K562 (cell line): ENCODE results near the gene AGRP. TPM values are rescaled to one million over a fixed set of nuclear protein-coding genes. Genes with fewer than 3 reads are reported as not detected.

Experiments used
- ATAC-seq: fragments of 200-7000 bp; cut with Tn5 transposase; 3 replicates; pipeline ENCODE4 v1.9.1; 2020; ENCODE audit warnings: moderate library complexity
- BruUV-seq: library from RNA; stranded (reverse); fragments of 400-500 nt; replicated peaks from 2 replicates; lab custom pipeline; 2021; lab: Mats Ljungman, UMichigan
- CTCF ChIA-PET: fragments of 300-600 bp; formaldehyde crosslinking; extraction: SDS; loops from one replicate; lab custom pipeline; 2021; ENCODE audit warnings: low intra/inter-chr PET ratio; lab: Yijun Ruan, JAX
- POLR2A ChIA-PET: fragments of 300-600, 350-650 bp; sonication (Branson Sonifier 250); formaldehyde crosslinking; extraction: SDS; loops from one replicate; lab custom pipeline; 2021; ENCODE audit warnings: antibody characterized with exemption, inconsistent platforms; lab: Yijun Ruan, JAX
- DNase-seq, 4 experiments: peaks; one replicate each; pipeline versions ENCODE4 v3.0.0 to v3.0.0-alpha.2; 2011 to 2018; ENCODE audit warnings: low spot score in 3 of 4, mixed read lengths in 3 of 4; ENCODE audit errors: extremely low read depth in 1 of 4
- FAIRE-seq: peaks from 2 replicates; lab custom pipeline; 2011; peaks lifted over from hg19 to GRCh38; lab: Jason Lieb, UNC
- H2AFZ ChIP-seq: 2 replicates; pipeline ENCODE4 v1.6.0; 2011; ENCODE audit warnings: low read depth, low read length, control low read depth, inconsistent platforms
- H3K27ac ChIP-seq: fragments of 200-600 bp; 3 replicates; pipeline ENCODE4 v1.8.0; 2011; ENCODE audit warnings: low read depth, mild to moderate bottlenecking, control low read depth, inconsistent platforms, low read length, moderate library complexity, mixed read lengths; ENCODE audit errors: extremely low read depth
- H3K27me3 ChIP-seq, 2 experiments: fragments of 300-600 bp in 1 of 2; 2 replicates in 1 of 2; 3 replicates in 1 of 2; pipeline versions ENCODE4 v1.6.0 to v1.8.0; 2011; ENCODE audit warnings: inconsistent platforms in 2 of 2, low read length in 2 of 2, mild to moderate bottlenecking in 1 of 2, mixed read lengths in 1 of 2, moderate library complexity in 1 of 2; ENCODE audit not compliant: control insufficient read depth in 2 of 2, insufficient read depth in 2 of 2
- H3K36me3 ChIP-seq: fragments of 300-600 bp; 3 replicates; pipeline ENCODE4 v1.8.0; 2011; ENCODE audit warnings: mild to moderate bottlenecking, low read length, inconsistent platforms; ENCODE audit not compliant: control insufficient read depth, insufficient read depth
- H3K4me1 ChIP-seq, 2 experiments: fragments of 200-600 bp in 1 of 2; replicated peaks in 1 of 2; 2 replicates in 1 of 2; 3 replicates in 1 of 2; pipeline versions ENCODE4 v1.5.1 to v1.8.0; 2011; ENCODE audit warnings: inconsistent platforms in 2 of 2, low read length in 2 of 2, mild to moderate bottlenecking in 1 of 2, mixed read lengths in 1 of 2, moderate library complexity in 1 of 2; ENCODE audit not compliant: control insufficient read depth in 2 of 2, insufficient read depth in 2 of 2
- H3K4me2 ChIP-seq: 2 replicates; pipeline ENCODE4 v1.6.1; 2011; ENCODE audit warnings: low read length, control low read depth, inconsistent platforms, mixed read lengths; ENCODE audit not compliant: insufficient read depth
- H3K4me3 ChIP-seq: fragments of 200-600 bp; sonication (generic), shearing (Covaris generic); 2 replicates; pipeline ENCODE4 v1.5.1; 2016; ENCODE audit warnings: control low read depth, inconsistent platforms
- H3K79me2 ChIP-seq: fragments of 200-600 bp; 3 replicates; pipeline ENCODE4 v1.8.0; 2011; ENCODE audit warnings: low read length, inconsistent platforms; ENCODE audit not compliant: control insufficient read depth, insufficient read depth
- H3K9ac ChIP-seq, 2 experiments: 2 replicates each; pipeline versions ENCODE4 v1.6.0 to v1.6.1; 2011; ENCODE audit warnings: low read depth in 2 of 2, low read length in 2 of 2, control low read depth in 1 of 2, inconsistent platforms in 1 of 2, mild to moderate bottlenecking in 1 of 2, mixed read lengths in 1 of 2; ENCODE audit not compliant: insufficient read depth in 1 of 2
- H3K9me1 ChIP-seq: one replicate; pipeline ENCODE4 v1.6.0; 2011; ENCODE audit warnings: inconsistent platforms, mild to moderate bottlenecking, low read length, moderate library complexity; ENCODE audit not compliant: control insufficient read depth, insufficient read depth
- H3K9me3 ChIP-seq: replicated peaks from 2 replicates; pipeline ENCODE4 v1.5.1; 2011; ENCODE audit warnings: low read depth, low read length, inconsistent platforms; ENCODE audit not compliant: control insufficient read depth, insufficient read depth
- H4K20me1 ChIP-seq: replicated peaks from 2 replicates; pipeline ENCODE4 v1.6.1; 2011; ENCODE audit warnings: low read length, inconsistent platforms, mixed read lengths; ENCODE audit not compliant: control insufficient read depth, insufficient read depth
- ARNT ChIP-seq, 2 experiments: fragments of 450-650 bp; IDR thresholded peaks; 2 replicates each; pipeline ENCODE4 v1.6.1; 2016; ENCODE audit warnings: mild to moderate bottlenecking in 1 of 2
- DACH1 ChIP-seq: fragments of 450-650 bp; IDR thresholded peaks from 2 replicates; pipeline ENCODE4 v1.6.1; 2018; ENCODE audit not compliant: partially characterized antibody
- EP400 ChIP-seq: fragments of 450-650 bp; IDR thresholded peaks from 2 replicates; pipeline ENCODE4 v1.6.1; 2017; ENCODE audit warnings: antibody characterized with exemption, mild to moderate bottlenecking, moderate library complexity
- ERF ChIP-seq: fragments of 450-650 bp; formaldehyde crosslinking; IDR thresholded peaks from 2 replicates; pipeline ENCODE4 v1.4.0; 2020; ENCODE audit warnings: mild to moderate bottlenecking, mixed read lengths
- EZH2 ChIP-seq: IDR thresholded peaks from 2 replicates; pipeline ENCODE4 v1.6.1; 2012; ENCODE audit warnings: low read depth, mild to moderate bottlenecking, inconsistent platforms, low read length, borderline replicate concordance
- HDAC8 ChIP-seq: fragments of 450-650 bp; IDR thresholded peaks from 2 replicates; pipeline ENCODE4 v1.6.1; 2016; ENCODE audit warnings: mild to moderate bottlenecking, missing genetic modification characterization, moderate library complexity, missing compliant biosample characterization
- NR2F6 ChIP-seq: fragments of 450-650 bp; formaldehyde crosslinking; IDR thresholded peaks from 2 replicates; pipeline ENCODE4 v1.4.0; 2020; ENCODE audit warnings: mild to moderate bottlenecking
- TCF7 ChIP-seq: sonication (generic); IDR thresholded peaks from 2 replicates; pipeline ENCODE4 v1.6.1; 2016; ENCODE audit warnings: antibody characterized with exemption, borderline replicate concordance
- TFAM ChIP-seq: fragments of 250-450 bp; sonication (Bioruptor Pico); conservative IDR thresholded peaks from 2 replicates; pipeline ENCODE4 v1.5.0; 2021; ENCODE audit warnings: mild to moderate bottlenecking, moderate library complexity
- ZFX ChIP-seq: sonication (generic); formaldehyde crosslinking; IDR thresholded peaks from 2 replicates; pipeline ENCODE4 v1.8.0; 2022; ENCODE audit warnings: mild to moderate bottlenecking, missing genetic modification reagents, moderate library complexity
- ZNF239 ChIP-seq: fragments of 250-450 bp; sonication (Bioruptor Pico); IDR thresholded peaks from 2 replicates; pipeline ENCODE4 v1.4.0; 2020; ENCODE audit warnings: mild to moderate bottlenecking
- ZNF589 ChIP-seq: fragments of 200-800 bp; sonication (Bioruptor generic); IDR thresholded peaks from 2 replicates; pipeline ENCODE4 v1.6.1; 2016; ENCODE audit warnings: low read depth, missing genetic modification characterization, missing compliant biosample characterization
- WGBS: fragments of 100-300 bp; shearing (Covaris generic); methylation state at CpG from one replicate; pipeline ENCODE4 v1.1.6; 2016; ENCODE audit warnings: low coverage, mixed read lengths; ENCODE audit not compliant: insufficient coverage; ENCODE audit errors: missing lambda C conversion rate; 5-methylcytosine and 5-hydroxymethylcytosine counted together
- in situ Hi-C: fragments of 300-500 bp; cut with MboI; formaldehyde crosslinking; loops from 4 replicates; pipeline ENCODE4 v1.15.0; 2018; ENCODE audit warnings: inconsistent platforms, mixed read lengths
- intact Hi-C: fragments of 100-400 bp; cut with micrococcal nuclease; formaldehyde crosslinking; loops from 2 replicates; pipeline ENCODE4 v1.14.2; 2022
- polyA plus RNA-seq, 8 experiments: library from polyadenylated mRNA; depleted of rRNA in 4 of 8; stranded (reverse) in 5 of 8; unstranded in 3 of 8; fragments of >200 nt; fragmentation: Nextera tagmentation in 2 of 8; fragmentation: Illumina TruSeq in 1 of 8; extraction: Ambion mirVana in 2 of 8; extraction: Trizol in 1 of 8; gene quantifications; 2 replicates each; pipeline versions ENCODE4 v1.2.1 to v1.2.3, GENCODE V29; 2011 to 2014; ENCODE audit warnings: inconsistent platforms in 1 of 8, missing spikeins in 1 of 8
- total RNA-seq, 7 experiments: library from RNA; depleted of rRNA in 6 of 7; stranded (reverse); fragments of >200 nt in 6 of 7; fragmentation: Illumina TruSeq in 2 of 7; extraction: Trizol in 2 of 7; gene quantifications; 2 replicates each; pipeline versions ENCODE4 v1.2.1 to v1.2.3, GENCODE V29; 2011 to 2021; ENCODE audit warnings: low replicate concordance in 1 of 7
- TF ChIP-seq, protein P1 (sequence below): fragments of 450-650 bp; IDR thresholded peaks from 2 replicates; pipeline ENCODE4 v1.7.1; 2018; ENCODE audit warnings: mild to moderate bottlenecking, low read depth; ENCODE audit not compliant: partially characterized antibody

The AGRP gene
- total and polyA plus RNA-seq, 9 of the 15 experiments (the other 6 are each of a cell fraction or from before 2014, with no cell fraction given) = not detected

DNA sequence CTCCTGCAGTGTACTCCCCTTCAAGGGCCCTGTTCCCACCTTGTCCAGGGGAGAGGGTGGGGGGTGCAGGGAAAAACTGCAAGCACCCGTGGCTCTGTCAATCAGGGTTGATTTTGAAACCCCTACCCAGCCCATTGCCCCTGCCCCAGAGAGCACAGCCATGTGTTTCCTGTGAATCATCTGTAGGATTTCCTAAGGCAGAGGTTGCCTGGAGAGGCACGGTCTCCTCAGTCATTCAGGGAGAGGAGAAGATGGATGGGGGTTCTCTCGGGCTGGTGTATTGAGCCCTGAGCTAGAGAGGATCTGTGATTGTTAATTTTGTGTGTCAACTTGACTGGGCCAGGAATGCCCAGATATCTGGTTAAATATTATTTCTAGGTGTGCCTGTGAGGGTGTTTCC lies 3.5 kb upstream of the AGRP start:
- Histone ChIP-seq H3K79me2 (peaks cover 11% of the 10 kb centered on the region), H3K9me1 (no peaks in the 10 kb centered on the region), H3K27me3 (no peaks in the 10 kb centered on the region), H3K36me3 (peaks cover 7% of the 10 kb centered on the region; the same call in 2 of the 3 replicates), H3K4me3 (no peak overlapping the region), H2AFZ (no peak overlapping the region), H3K9ac (no peak overlapping the region; a peak in 1 of 4 replicates), H4K20me1 (no peaks in the 10 kb centered on the region), H3K4me2 (no peak overlapping the region), H3K4me1 (peaks cover 10 to 22% of the 10 kb centered on the region in 2 experiments), H3K27ac (no peak overlapping the region), H3K9me3 (peaks cover 2% of the 10 kb centered on the region; the same call in 1 of the 2 replicates)
- ATAC-seq = no peak
- ChIA-PET CTCF (no interaction called here), POLR2A (interaction anchor here (1.1 kb wide), 1 partner anchor 34 kb away, joined by 4 read pairs; no protein-coding TSS in a partner anchor)
- DNase-seq = no peak
- WGBS = 47% methylated on average over 3 of the region's 3 CpGs
- in situ Hi-C loops (no loop called here), intact Hi-C loops (no loop called here)
- no peak for FAIRE-seq
- TF ChIP-seq ERF (no peak), EZH2 (no peak), NR2F6 (CRISPR knock-in tag) (no peak), DACH1 (no peak), ARNT (IDR thresholded peaks at IDR 0.05) (no peak), HDAC8 (tag) (no peak), EP400 (no peak), ZFX (CRISPR knock-in tag) (no peak), TCF7 (no peak), ZNF239 (no peak), ZNF589 (CRISPR knock-in tag) (no peak), TFAM (CRISPR knock-in tag) (no peak)
- TF ChIP-seq, protein P1, sequence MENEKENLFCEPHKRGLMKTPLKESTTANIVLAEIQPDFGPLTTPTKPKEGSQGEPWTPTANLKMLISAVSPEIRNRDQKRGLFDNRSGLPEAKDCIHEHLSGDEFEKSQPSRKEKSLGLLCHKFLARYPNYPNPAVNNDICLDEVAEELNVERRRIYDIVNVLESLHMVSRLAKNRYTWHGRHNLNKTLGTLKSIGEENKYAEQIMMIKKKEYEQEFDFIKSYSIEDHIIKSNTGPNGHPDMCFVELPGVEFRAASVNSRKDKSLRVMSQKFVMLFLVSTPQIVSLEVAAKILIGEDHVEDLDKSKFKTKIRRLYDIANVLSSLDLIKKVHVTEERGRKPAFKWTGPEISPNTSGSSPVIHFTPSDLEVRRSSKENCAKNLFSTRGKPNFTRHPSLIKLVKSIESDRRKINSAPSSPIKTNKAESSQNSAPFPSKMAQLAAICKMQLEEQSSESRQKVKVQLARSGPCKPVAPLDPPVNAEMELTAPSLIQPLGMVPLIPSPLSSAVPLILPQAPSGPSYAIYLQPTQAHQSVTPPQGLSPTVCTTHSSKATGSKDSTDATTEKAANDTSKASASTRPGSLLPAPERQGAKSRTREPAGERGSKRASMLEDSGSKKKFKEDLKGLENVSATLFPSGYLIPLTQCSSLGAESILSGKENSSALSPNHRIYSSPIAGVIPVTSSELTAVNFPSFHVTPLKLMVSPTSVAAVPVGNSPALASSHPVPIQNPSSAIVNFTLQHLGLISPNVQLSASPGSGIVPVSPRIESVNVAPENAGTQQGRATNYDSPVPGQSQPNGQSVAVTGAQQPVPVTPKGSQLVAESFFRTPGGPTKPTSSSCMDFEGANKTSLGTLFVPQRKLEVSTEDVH = no peak
- BruUV-seq = no TSS peak
